Mesothelial cell of epicardium (in vitro differentiated cells): ENCODE results near the gene GRIK1. TPM values are rescaled to one million over a fixed set of nuclear protein-coding genes. Genes with fewer than 3 reads are reported as not detected.
A peak's percentile ranks its signal among the peaks of the same experiment; 100 is the strongest.

Experiments used
- DNase-seq, 2 experiments: peaks; one replicate each; pipeline ENCODE4 v3.0.0; 2021; ENCODE audit warnings: low spot score in 2 of 2; ENCODE audit not compliant: unreplicated experiment in 2 of 2
- H3K27ac Mint-ChIP-seq: 2 replicates; pipeline ENCODE4 v1.8.0; 2021; ENCODE audit warnings: mixed read lengths
- H3K27me3 Mint-ChIP-seq: 2 replicates; pipeline ENCODE4 v1.8.0; 2021; ENCODE audit warnings: low read depth, mixed read lengths
- H3K36me3 Mint-ChIP-seq: 2 replicates; pipeline ENCODE4 v1.8.0; 2021; ENCODE audit warnings: mixed read lengths
- H3K4me1 Mint-ChIP-seq: 2 replicates; pipeline ENCODE4 v1.8.0; 2021; ENCODE audit warnings: mixed read lengths
- H3K4me3 Mint-ChIP-seq: 2 replicates; pipeline ENCODE4 v1.8.0; 2021; ENCODE audit warnings: mild to moderate bottlenecking, moderate library complexity, mixed read lengths
- H3K9me3 Mint-ChIP-seq: 2 replicates; pipeline ENCODE4 v1.8.0; 2021; ENCODE audit warnings: mixed read lengths
- total RNA-seq: library from RNA; stranded (reverse); gene quantifications from 3 replicates; pipeline ENCODE4 v1.2.1, GENCODE V29; 2021
- TF ChIP-seq, protein P1 (sequence below): fragments of 200-600 bp; sonication (generic); IDR thresholded peaks from one replicate; pipeline ENCODE4 v1.5.0; 2021; ENCODE audit warnings: antibody characterized with exemption; ENCODE audit not compliant: unreplicated experiment

GRIK1 gene
- total RNA-seq, 1 donor from 2014 or later = 5.9 TPM

- peak; percentile 28 to 54 for DNase-seq
- no peak overlapping the region for H3K27ac Mint-ChIP-seq
- H3K27me3 Mint-ChIP-seq = peaks cover 96% of the 10 kb centered on the region
- no peaks in the 10 kb centered on the region for H3K36me3 Mint-ChIP-seq
- no peaks in the 10 kb centered on the region for H3K9me3 Mint-ChIP-seq
- peaks cover 12% of the 10 kb centered on the region for H3K4me1 Mint-ChIP-seq
- TF ChIP-seq, protein P1, sequence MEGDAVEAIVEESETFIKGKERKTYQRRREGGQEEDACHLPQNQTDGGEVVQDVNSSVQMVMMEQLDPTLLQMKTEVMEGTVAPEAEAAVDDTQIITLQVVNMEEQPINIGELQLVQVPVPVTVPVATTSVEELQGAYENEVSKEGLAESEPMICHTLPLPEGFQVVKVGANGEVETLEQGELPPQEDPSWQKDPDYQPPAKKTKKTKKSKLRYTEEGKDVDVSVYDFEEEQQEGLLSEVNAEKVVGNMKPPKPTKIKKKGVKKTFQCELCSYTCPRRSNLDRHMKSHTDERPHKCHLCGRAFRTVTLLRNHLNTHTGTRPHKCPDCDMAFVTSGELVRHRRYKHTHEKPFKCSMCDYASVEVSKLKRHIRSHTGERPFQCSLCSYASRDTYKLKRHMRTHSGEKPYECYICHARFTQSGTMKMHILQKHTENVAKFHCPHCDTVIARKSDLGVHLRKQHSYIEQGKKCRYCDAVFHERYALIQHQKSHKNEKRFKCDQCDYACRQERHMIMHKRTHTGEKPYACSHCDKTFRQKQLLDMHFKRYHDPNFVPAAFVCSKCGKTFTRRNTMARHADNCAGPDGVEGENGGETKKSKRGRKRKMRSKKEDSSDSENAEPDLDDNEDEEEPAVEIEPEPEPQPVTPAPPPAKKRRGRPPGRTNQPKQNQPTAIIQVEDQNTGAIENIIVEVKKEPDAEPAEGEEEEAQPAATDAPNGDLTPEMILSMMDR = no peak
- peak overlapping the region; percentile 84 for H3K4me3 Mint-ChIP-seq
These were observed 482 bp downstream of the GRIK1 start for GRCh38 chr21:29939104-29939923.

DNA sequence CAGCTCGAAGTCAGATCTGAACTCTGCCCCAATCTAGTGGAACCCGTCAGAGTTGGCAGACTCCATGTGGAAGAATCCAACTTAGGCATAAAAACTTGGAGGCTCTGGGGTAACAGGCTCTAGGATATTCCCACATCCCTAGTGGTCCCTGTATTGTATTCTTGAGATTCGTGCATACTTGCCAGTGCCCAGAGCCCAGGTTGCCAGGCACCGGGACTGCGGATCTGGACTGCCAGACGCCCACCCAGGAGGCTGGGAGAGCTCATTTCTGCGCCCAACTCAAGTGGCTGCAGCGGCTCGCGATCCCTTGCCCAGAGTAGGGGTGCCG is 1.1 kb downstream of the GRIK1 start:
- no peak overlapping the region for H3K27ac Mint-ChIP-seq
- peak overlapping the region; percentile 84 for H3K4me3 Mint-ChIP-seq
- peaks cover 96% of the 10 kb centered on the region for H3K27me3 Mint-ChIP-seq
- H3K36me3 Mint-ChIP-seq = no peaks in the 10 kb centered on the region
- no peaks in the 10 kb centered on the region for H3K9me3 Mint-ChIP-seq
- peaks cover 12% of the 10 kb centered on the region for H3K4me1 Mint-ChIP-seq
- no peak for DNase-seq
- TF ChIP-seq, protein P1 = no peak

- DNase-seq = no peak
- no peaks in the 10 kb centered on the region for H3K36me3 Mint-ChIP-seq
- H3K4me3 Mint-ChIP-seq = no peak overlapping the region
- peaks cover 71% of the 10 kb centered on the region for H3K27me3 Mint-ChIP-seq
- H3K9me3 Mint-ChIP-seq = no peaks in the 10 kb centered on the region
- TF ChIP-seq, protein P1 = no peak
- no peaks in the 10 kb centered on the region for H3K4me1 Mint-ChIP-seq
- no peak overlapping the region for H3K27ac Mint-ChIP-seq
These were observed 6.7 kb downstream of the GRIK1 start for GRCh38 chr21:29933088-29933487.

- Mint-ChIP-seq H3K27me3 (peaks cover 33% of the 10 kb centered on the region), H3K4me3 (no peak overlapping the region), H3K4me1 (no peaks in the 10 kb centered on the region), H3K27ac (no peak overlapping the region), H3K9me3 (no peaks in the 10 kb centered on the region), H3K36me3 (no peaks in the 10 kb centered on the region)
- TF ChIP-seq, protein P1 = no peak
- no peak for DNase-seq
These were observed 11.3 kb downstream of the GRIK1 start for GRCh38 chr21:29928537-29928936.

- no peak overlapping the region for H3K4me3 Mint-ChIP-seq
- no peak overlapping the region for H3K27ac Mint-ChIP-seq
- TF ChIP-seq, protein P1 = no peak
- DNase-seq = no peak
- H3K9me3 Mint-ChIP-seq = no peaks in the 10 kb centered on the region
- H3K4me1 Mint-ChIP-seq = peaks cover 5% of the 10 kb centered on the region
- no peaks in the 10 kb centered on the region for H3K36me3 Mint-ChIP-seq
- peaks cover 7% of the 10 kb centered on the region for H3K27me3 Mint-ChIP-seq
These were observed 18.9 kb downstream of the GRIK1 start for GRCh38 chr21:29920938-29921337.

GRCh38 chr21:29914326-29914725 is 25.5 kb downstream of the GRIK1 start:
- Mint-ChIP-seq H3K27ac (no peak overlapping the region), H3K4me3 (no peak overlapping the region), H3K9me3 (peaks cover 18% of the 10 kb centered on the region), H3K36me3 (peaks cover 2% of the 10 kb centered on the region), H3K4me1 (no peaks in the 10 kb centered on the region), H3K27me3 (peaks cover 4% of the 10 kb centered on the region)
- TF ChIP-seq, protein P1 = no peak
- DNase-seq = no peak
